ENCODE measurements around the gene TULP3.

The TULP3 gene

GRCh38 chr12:2963760-2964292, 73.1 kb downstream of the TULP3 start:
- no peak for DNase-seq (ENCODE audit: low read depth in 3 of 3)

- DNase-seq (ENCODE audit: low read depth in 3 of 3) = no peak
These were observed 77.0 kb downstream of the TULP3 start for GRCh38 chr12:2967651-2968050.

GRCh38 chr12:2970744-2971143, 80.1 kb downstream of the TULP3 start:
- no peak for DNase-seq (ENCODE audit: low read depth in 3 of 3)

GRCh38 chr12:2973566-2973965, 82.9 kb downstream of the TULP3 start:
- DNase-seq (ENCODE audit: low read depth in 3 of 3) = no peak

- no peak for DNase-seq (ENCODE audit: low read depth in 3 of 3)
These were observed 83.9 kb downstream of the TULP3 start for GRCh38 chr12:2974560-2974971.

- DNase-seq (ENCODE audit: low read depth in 3 of 3) = no peak
These were observed 85.9 kb downstream of the TULP3 start for GRCh38 chr12:2976581-2976996.

- no peak for DNase-seq (ENCODE audit: low read depth in 3 of 3)
These were observed 87.1 kb downstream of the TULP3 start for GRCh38 chr12:2977776-2978175.

- DNase-seq (ENCODE audit: low read depth in 3 of 3) = no peak
These were observed 89.1 kb downstream of the TULP3 start for GRCh38 chr12:2979806-2980205.

- DNase-seq (ENCODE audit: low read depth in 3 of 3) = no peak
These were observed 89.9 kb downstream of the TULP3 start for GRCh38 chr12:2980630-2981029.

- DNase-seq (ENCODE audit: low read depth in 3 of 3) = no peak
These were observed 91.7 kb downstream of the TULP3 start for GRCh38 chr12:2982361-2982760.

GRCh38 chr12:2984249-2984648, 93.6 kb downstream of the TULP3 start:
- DNase-seq (ENCODE audit: low read depth in 3 of 3) = no peak

GRCh38 chr12:2984698-2985097, 94.0 kb downstream of the TULP3 start:
- no peak for DNase-seq (ENCODE audit: low read depth in 3 of 3)

GRCh38 chr12:2986876-2987275, 96.2 kb downstream of the TULP3 start:
- no peak for DNase-seq (ENCODE audit: low read depth in 3 of 3)

GRCh38 chr12:2988494-2988893, 97.8 kb downstream of the TULP3 start:
- no peak for DNase-seq (ENCODE audit: low read depth in 3 of 3)

Measured in stimulated activated CD4-positive, alpha-beta T cell treated with anti-CD3 and anti-CD28 coated beads, TNF-alpha, amount 100 ng/mL, for 48 hours (primary cell).